Esophagus mucosa (tissue), 1 donor: ENCODE measurements around the gene RND2. TPM values are rescaled to one million over a fixed set of nuclear protein-coding genes. Genes with fewer than 3 reads are reported as not detected.

Source experiments
- ATAC-seq: fragments of 200-7000 bp; cut with Tn5 transposase; one replicate; pipeline ENCODE4 v1.9.1; 2020
- total RNA-seq: library from RNA; stranded (reverse); gene quantifications from one replicate; pipeline ENCODE4 v1.2.4, GENCODE V29; 2023
- donor health status: DM: yes; HTN: yes; CAD: no.

Gene RND2
- total RNA-seq, 1 donor from 2014 or later, result 0.16 TPM

DNA sequence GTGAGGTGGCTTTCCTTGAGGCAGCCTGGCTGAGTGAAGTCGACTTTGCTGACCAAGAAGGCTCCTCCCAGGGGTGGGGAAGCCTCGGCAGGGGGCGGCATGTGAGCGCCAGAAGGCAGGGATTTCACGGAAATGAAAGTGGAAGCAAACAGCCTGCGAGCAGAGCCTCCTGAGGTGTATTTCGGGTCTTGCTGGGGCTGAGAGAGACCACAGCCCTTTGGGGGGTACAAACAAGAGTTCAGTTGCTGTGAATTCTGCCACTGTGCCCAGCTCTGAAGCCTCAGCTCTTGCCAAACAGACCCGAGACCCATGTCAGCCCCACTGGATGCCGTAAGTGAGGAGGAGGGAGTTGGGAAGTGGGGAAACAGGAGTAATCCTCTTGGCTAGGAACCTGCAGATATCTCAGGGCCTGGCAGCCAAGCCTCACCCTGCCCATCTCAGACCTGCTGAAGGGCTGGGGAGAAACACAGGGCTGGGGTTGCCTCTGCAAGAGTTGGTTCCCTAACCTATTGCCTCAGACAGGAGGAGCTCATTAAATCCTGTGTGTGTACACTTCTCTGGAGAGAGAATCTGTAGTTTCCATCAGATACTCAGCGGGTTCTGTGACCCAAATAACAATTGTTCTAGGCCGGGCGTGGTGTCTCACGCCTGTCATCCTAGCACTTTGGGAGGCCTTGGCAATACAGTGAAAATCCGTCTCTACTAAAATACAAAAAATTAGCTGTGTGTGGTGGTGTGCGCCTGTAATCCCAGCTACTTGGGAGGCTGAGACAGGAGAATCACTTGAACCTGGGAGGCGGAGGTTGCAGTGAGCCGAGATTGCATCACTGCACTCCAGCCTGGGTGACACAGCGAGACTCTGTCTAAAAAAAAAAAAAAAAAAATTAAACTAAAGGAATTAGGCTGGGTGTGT, 18.1 kb upstream of the RND2 start, which contains the start of gene IFI35:
Gene IFI35, plus strand, starts transcription at position 146 of the 913 bp plus-strand sequence. Its CDS starts 164 bp downstream, at position 310.
- ATAC-seq, result peak; percentile 59

DNA sequence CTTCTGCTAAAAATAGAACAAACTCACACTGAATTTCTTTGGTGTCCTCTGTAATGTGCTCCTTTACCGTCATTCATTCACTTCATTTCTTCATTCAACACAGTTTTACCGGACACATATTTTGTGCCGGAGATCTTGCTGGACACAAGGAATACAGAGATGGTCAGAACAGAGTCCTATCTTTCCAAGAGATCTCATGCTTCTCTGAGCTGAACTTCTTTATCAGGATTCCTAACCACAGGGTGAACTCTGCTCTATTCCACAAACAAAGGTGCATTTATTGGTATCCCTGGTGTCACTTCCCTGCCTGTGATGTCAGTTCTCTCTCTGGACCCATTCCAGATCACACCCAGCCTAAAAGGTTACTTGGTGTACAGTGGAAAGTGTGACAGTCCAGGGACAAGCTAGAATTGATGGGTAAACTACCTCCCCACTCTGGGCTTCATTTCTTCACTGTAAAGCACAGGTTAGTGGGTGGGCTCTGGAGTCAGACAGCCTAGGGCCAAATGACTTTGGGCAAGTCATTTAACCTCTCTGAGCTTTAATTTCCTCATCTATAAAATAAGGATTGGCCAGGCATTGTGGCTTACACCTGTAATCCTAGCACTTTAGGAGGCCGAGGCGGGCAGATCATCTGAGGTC, 14.2 kb upstream of the RND2 start:
- ATAC-seq, result no peak

DNA sequence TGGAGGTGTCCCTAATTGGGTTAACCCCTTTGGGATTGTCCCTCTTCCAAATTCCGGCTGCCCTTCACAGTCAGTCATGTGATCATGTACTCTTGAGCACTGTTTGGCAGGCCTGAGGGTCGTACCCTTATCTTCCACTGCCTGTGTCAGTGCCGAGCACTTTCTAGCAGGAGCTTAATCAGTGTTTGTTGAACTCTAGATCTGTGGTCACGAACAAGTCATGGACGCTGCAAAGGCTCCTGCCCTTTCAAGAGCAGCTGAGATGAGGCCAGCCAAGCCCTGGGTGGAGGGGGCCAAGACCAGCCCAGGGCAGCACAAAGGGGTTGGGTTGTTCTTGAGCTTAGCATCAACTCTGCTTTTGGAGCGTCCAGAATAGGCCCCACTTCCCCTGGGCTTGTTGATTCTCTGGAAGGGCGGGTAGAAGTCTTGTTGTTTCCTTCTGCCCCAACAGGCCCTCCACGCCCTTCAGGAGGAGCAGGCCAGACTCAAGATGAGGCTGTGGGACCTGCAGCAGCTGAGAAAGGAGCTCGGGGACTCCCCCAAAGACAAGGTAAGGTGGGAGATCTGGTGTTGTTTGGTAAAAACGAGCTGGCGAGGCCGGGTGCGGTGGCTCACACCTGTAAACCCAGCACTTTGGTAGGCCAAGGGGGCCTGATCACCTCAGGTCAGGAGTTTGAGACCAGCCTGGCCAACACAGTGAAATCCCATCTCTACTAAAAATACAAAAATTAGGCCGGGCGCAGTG, 13.1 kb upstream of the RND2 start:
- no peak for ATAC-seq

DNA sequence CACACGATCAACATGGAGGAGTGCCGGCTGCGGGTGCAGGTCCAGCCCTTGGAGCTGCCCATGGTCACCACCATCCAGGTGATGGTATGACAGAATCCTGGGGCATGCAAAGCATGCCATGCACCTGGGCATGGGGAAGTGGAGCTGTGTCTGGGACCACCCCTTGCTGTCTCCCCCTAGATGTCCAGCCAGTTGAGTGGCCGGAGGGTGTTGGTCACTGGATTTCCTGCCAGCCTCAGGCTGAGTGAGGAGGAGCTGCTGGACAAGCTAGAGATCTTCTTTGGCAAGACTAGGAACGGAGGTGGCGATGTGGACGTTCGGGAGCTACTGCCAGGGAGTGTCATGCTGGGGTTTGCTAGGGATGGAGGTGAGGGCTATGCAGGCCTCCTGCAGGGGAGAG, 11.7 kb upstream of the RND2 start:
- no peak for ATAC-seq

GRCh38 chr17:43014020-43014648, 10.9 kb upstream of the RND2 start:
- no peak for ATAC-seq

- no peak for ATAC-seq
Observed at GRCh38 chr17:43014649-43015542, 10.1 kb upstream of the RND2 start.

DNA sequence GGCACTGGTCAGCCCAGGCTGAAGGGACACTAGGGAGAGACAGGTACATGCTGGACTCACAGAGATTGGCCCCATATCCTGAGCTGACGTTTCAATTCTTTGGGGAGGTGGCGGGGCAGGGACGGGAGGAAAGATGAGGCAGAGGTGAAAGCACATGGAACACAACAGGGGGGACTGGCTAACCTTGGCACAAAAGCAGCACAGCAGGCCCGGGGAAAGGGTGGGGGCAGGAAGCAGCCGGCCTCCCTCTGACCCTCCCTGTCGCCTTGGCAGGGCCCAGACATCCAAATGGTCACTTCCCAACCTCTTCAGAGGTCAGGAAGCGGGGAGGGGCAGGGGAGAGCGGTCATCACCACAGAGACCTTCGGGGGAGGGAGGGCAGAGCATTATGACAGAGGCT, 9.5 kb upstream of the RND2 start:
- peak; percentile 35 for ATAC-seq

DNA sequence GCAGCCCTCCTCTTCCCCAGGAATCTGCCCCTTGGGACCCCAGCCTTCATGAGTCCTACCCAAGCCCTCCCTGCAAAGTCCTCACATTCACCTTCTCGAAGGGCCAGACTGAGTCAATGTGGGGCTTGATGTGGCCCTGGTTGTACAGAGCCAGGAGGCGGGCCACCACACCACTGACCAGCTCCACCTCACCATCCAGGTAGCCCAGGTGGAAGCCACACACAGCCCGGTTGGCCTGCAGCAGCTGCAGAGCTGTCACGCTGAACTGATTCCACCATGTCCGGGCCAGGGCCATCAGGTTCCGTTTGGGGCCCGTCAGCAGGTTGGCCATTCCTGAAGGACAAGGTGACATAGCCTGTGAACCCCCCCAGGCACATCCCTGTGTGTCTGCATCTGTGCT, 8.8 kb upstream of the RND2 start:
- ATAC-seq, result no peak

DNA sequence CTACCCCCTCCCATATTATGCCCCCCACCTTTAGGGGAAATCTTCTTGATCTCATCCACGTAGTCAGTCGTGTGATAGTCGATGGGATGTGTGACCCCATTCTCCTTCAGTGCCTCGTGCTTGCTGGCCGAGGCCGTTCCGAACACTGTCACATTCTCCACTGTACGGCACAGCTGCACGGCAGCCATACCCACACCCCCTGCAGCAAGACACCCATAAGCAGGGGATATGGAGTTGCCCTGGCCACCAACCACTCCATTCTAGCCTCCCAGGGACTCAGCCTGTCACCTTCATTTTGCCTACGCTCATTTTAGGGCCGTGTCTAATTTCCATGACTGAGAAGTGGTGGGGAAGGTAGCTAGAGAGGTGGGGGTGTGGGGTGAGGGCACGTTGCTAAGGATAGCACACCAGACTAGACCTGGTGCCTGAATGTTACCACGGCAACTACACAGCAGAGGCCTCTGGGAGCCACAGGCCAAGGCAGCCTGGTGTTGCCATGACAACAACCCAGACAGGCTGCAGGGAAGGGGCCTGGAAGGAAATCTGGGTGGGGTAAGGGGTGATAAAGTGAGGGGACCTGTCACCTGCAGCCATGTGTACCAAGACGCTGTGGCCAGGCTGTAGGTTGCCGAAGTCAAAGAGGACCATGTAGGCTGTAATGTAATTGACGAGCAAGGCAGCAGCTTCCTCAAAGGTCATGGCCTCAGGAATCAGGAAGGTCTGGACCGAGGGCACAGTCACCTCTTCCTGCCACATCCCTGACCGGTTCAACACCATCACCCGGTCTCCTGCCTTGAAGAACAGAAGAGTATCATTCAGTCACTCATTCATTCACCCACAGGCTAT, 6.8 kb upstream of the RND2 start:
- ATAC-seq, result peak; percentile 11

DNA sequence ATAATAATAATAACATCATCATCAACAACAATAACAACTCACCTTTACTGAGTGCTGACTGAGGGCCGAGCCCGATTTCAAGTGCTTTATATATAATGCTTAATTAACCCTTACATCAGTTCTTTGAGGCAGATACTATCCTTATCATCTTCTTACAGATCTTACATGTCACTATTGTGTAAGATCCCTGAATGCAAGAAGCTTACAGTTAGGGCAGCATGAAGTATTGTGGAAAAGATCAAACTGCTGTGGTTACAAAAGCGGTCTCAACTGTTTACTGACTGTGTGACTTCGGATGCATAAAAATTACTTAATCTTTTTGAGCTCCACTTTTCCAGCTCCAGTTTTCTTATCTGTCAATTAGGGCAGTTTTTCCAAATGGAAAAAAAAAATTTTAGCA, 6.1 kb upstream of the RND2 start:
- ATAC-seq, result no peak

DNA sequence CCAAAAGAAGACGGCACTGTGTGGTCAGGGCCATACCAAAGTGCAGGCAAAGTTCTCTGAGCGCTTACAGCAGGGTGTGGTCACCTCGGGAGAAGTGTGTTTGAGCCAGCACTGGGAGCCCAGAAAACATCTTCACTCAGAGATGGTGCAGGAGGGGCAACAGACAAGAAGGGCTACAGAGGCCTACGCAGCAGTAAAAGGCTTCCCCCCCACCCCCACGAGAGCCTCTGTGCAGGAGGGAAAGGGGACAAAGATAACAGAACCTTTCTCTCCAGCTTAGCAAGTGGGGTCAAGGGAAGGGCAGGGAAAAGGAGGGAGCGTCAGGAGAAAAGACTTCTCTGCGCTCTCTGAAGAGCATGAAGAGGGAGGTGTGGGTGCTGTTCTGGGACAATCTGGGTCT, 5.6 kb upstream of the RND2 start:
- no peak for ATAC-seq

DNA sequence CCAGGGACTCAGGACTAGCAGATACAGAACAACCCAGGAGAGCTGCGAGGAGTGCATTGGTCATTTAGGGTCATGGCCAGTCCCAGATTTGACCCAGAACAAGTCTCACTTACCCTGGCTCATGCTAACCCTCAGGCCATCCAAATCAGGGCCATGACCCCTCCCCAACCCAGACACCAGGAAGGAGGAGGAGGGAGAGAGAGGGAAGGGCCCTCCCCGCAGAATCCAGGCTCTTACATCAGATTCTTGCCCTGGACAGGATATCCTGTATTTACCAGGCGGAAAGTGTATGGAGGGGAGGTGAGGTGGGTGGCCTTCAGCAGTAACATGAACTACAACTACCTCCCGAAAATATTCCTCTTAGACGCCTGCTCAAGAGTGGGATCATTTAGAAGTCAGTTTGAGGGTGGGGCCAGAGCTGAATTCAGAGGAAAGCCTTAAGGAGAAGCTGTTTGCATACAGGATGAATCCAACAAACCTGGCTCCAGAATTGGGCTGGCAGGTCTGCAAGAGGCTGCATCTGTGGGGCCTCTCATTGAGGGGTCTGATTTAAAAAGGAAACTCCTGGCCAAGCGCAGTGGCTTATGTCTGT, 4.9 kb upstream of the RND2 start:
- no peak for ATAC-seq

DNA sequence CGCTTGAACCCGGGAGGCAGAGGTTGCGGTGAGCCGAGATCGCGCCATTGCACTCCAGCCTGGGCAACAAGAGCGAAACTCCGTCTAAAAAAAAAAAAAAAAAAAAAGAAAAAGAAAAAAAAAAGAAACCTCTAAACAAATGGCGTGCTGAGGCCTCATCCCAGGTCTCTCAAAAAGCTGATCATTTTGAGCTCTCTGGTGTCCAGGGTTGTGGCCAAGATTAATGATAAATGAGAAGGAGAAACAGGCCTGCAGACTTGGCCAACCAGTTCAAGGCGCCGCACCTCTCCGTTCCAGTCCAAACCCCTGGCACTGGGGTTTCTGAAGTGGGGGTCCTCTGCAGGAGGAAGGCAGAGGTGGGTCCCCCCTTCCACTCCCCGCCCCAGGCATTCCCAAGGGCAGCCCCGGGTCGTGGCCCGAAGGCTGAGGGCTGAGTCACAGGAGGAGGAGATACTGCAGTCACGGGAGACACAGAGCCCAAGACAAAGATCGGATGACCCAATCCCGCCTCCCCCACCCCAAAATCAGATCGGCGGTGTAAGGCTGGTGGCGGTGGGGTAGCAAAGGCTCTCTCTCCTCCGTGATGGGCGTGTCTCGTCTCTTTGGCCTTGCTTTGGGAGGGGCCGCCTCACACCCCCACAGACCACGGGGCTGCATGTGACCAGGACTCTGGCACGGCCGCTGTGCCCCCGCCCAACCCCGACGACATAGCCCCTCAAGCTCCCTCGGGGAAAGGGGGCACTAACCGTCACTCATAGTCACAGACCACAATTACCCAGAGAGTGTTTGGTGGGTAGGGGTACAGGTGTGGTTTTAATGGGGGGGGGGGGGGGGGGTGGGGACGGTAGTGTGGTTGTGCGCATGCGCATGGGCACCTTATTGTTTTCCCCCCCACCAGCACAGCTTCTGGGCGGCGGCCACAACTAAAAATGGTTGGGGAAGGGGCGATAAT, 4.0 kb upstream of the RND2 start:
- peak; percentile 31 for ATAC-seq

- peak; percentile 68 for ATAC-seq
Observed at GRCh38 chr17:43021741-43022512, 3.1 kb upstream of the RND2 start, which contains the start of gene VAT1. VAT1 (minus strand) TSS chr17:43022385; CDS start chr17:43022322, 63 bp downstream.

DNA sequence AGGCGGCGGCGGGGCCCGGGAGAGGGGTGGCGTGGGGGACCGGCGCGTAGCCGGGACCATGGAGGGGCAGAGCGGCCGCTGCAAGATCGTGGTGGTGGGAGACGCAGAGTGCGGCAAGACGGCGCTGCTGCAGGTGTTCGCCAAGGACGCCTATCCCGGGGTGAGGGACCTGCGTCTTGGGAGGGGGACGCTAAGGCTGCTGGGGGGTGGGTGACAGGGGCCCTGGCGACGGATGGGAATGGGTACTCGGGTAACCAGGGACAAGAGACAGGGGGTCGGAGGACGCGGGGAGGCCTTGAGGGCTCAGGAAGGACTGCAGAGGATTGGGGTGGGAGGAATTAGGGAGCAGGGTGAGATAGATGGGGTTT, 243 bp downstream of the RND2 start:
- no peak for ATAC-seq

GRCh38 chr17:43025766-43026537, 921 bp downstream of the RND2 start:
- no peak for ATAC-seq

DNA sequence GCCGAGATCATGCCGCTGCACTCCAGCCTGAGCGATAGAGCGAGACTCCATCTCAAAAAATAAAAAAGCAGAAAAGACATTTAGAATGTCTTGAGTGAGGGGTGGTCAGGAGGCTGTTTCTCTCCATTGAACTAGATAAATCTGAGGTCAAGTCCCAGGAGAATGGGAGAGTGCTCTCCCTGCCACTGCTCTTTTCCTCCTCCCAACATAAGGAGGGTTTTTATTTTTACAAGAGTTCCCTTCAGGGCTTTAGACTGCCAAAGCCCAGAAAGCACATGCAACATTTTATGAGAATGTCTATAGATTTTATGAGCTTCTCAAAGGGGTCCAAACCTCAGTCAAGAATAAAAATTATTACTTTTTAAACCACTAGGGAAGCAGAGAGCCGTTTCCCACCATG, 1.6 kb downstream of the RND2 start:
- ATAC-seq, result no peak
